NCI-H345 treated with DMSO at 0.1 percent for 48 hours (cell line): ENCODE measurements around the gene LDLRAD4.

Source experiments
- DNase-seq: peaks from one replicate; lab custom pipeline; 2025; ENCODE audit not compliant: unreplicated experiment; lab: John Stamatoyannopoulos, UW

LDLRAD4 gene

DNA sequence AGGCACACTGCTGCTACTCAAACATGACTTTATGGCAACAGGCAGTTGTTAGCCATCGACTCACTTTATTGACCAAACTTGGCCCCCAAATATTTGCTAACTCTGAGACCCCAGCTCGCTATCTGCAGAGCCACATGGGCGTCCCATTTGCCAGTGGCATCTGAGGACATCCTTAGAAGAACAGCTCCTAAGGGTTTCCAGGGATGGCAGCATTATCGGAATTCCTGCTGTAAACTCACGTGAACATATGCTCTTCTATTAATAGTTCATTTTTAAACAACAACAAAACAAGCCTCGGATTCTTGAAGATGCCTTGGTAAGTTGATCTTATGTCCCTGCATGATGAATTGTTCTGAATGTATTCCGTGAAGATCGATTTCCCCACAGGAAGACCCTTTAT, 181.0 kb downstream of the LDLRAD4 start:
- DNase-seq = no peak

GRCh38 chr18:13400636-13401315, 182.2 kb downstream of the LDLRAD4 start:
- no peak for DNase-seq

GRCh38 chr18:13401404-13401803, 182.8 kb downstream of the LDLRAD4 start:
- no peak for DNase-seq

GRCh38 chr18:13401826-13402225, 183.3 kb downstream of the LDLRAD4 start:
- DNase-seq = no peak

GRCh38 chr18:13403786-13404549, 185.4 kb downstream of the LDLRAD4 start:
- no peak for DNase-seq

DNA sequence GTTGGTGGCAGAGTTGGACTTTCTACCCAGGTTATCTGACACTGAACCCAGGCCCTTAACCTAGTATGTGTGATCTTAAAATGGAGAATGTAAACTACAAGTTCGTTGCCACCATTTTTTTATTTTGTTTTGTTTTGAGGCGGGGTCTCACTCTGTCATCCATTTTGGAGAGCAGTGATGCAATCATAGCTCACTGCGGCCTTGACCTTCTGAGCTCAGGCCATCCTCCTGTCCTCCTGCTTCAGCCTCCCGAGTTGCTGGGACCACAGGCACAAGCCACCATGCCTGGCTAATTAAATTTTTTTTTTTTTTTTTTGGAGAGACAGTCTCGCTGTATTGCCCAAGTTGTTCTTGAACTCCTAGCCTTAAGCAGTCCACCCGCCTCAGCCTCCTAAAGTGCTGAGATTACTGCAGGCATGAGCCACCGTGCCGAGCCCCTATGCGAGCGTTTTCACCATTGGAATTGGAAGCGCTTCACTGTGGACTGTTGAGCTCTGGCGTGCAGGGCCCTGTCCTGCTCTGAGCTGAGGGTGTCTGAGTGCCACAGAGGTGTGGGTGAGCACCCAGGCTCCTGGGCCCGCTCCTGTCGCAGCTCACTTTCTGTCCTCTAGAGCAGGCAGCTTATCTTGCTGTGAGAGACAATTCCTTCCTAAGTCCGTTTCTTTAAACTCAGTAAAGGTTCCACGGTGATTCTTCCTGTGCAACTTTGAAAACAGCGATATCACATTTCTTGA, 186.9 kb downstream of the LDLRAD4 start:
- DNase-seq = no peak

- DNase-seq = no peak
Measured at GRCh38 chr18:13406049-13406615, 187.6 kb downstream of the LDLRAD4 start.

DNA sequence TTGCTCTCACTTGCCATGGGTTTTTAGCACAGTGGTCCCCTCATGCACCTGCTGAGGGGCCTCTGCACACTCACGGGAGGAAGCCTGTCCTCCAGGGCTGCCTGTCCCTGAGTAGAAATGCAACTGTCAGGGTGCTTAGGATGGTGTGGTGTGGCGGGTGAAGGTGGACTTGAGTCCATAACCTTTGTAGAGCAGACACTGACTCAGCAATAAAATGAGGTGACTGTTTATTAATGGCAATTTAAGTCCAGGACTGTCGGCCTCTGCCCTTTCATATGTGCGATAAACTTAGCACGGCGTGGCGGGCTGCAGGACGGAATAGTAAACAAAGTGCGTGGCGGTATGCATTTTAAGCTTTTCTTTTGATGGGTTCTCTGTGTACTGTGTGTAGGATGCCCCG, 188.2 kb downstream of the LDLRAD4 start:
- DNase-seq = no peak

GRCh38 chr18:13407484-13407883, 188.9 kb downstream of the LDLRAD4 start:
- no peak for DNase-seq

DNA sequence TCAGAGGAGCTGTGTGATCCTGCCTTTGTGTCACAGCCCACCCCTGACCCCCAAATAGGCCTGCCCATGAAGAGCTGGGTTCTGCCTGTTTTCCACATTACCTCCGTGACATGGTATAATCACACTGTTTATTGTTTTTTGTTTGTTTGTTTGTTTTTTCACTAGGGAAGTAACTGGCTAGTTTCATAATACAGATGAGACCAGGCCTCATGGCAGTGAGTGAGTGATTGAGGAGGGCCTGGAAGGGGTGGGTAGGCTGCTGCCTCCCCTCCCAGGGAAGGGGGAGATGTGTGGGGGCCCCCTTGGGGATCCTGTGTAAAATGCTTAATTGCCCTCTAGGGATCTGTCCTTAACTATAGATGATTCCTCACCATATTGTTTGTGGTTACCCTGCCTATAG, 190.5 kb downstream of the LDLRAD4 start:
- DNase-seq = no peak

- no peak for DNase-seq
Measured at GRCh38 chr18:13409997-13410396, 191.4 kb downstream of the LDLRAD4 start.

GRCh38 chr18:13410471-13410870, 191.9 kb downstream of the LDLRAD4 start:
- no peak for DNase-seq

DNA sequence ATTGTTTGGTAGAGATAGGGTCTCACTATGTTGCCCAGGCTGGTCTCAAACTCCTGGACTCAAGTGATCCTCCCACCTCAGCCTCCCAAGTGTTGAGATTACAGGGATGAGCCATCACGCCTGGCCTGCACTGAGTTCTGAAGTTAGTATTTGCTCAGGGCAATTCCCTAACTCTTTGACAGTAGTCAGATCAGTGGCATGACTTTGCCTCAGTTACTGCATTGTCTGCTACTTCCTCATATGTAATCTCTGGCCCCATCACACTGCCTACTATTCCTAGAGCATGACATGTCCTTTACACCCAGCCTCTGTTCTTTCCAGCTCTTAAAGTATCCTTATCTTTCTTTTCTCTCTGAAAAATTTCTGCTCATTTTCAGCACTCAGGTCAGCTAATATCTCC, 193.5 kb downstream of the LDLRAD4 start:
- no peak for DNase-seq

GRCh38 chr18:13412901-13413300, 194.3 kb downstream of the LDLRAD4 start:
- no peak for DNase-seq

GRCh38 chr18:13414102-13414501, 195.5 kb downstream of the LDLRAD4 start:
- DNase-seq = no peak

GRCh38 chr18:13414521-13414920, 196.0 kb downstream of the LDLRAD4 start:
- no peak for DNase-seq

- no peak for DNase-seq
Measured at GRCh38 chr18:13415736-13416135, 197.2 kb downstream of the LDLRAD4 start.

DNA sequence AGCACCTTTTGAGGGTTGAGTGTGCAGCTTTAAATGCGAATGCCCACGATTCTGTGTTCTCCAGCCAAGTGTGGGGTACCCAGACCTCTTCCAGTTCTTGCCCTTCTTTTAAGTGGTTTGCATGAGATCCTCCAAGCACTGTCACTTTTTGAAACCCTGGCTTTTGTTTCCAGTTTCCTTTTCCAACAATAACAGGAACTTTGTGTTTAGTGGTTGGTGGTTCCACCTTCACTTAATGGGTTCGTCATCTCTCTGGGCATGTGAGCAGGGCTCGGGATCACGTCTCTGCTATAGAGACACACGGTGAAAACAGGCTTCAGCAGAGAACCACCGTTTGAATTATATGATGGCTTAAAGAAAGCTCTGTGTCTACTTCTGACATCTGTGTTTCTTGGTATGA, 197.6 kb downstream of the LDLRAD4 start:
- DNase-seq = no peak

DNA sequence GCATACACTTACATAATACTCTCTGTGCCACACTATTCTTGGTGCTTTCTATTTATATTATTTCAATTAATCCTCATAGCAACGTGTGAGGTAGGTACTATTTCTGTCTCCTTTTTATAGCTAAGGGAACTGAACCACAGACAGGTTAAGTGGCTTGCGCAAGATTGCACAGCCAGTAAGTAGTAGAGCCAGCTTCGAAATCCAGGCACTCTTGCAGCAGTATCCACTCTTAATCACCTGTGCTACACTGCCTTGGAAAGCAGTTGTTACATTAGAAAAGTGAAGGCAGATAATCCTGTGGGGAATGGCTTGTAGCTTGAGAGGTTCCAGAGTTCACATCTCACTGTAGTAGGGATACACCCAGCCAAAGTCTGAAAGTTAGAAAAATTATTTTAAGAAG, 198.3 kb downstream of the LDLRAD4 start:
- DNase-seq = no peak

- no peak for DNase-seq
Measured at GRCh38 chr18:13418013-13418710, 199.6 kb downstream of the LDLRAD4 start.
